GM12873 (cell line): ENCODE results near the gene USP13.

ENCODE experiments used
- TF ChIP-seq, protein P1 (sequence below): IDR thresholded peaks from 2 replicates; pipeline ENCODE4 v1.5.1; 2012; ENCODE audit warnings: low read depth, mild to moderate bottlenecking, moderate library complexity, low read length, control low read depth; ENCODE audit not compliant: insufficient read depth; ENCODE audit errors: missing control alignments

The USP13 gene

DNA sequence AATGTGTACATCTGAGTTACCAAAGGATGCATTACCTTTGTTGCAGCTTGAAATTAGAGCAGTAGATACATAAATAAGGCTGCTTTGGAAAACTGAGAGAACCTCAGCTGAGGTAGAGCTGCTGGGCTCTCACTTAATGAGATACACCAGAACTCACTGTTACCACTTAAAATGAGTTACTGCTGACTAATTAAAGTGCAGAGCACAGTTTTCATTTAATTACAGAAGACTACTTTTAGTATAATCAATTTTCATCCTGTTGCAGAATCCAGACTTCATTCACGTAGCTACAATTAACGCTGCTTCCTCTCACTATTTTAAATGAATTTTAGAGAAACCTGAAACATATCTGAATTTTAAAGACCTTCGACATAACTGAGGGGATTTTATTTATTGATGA, 169.5 kb downstream of the USP13 start:
- TF ChIP-seq, protein P1, sequence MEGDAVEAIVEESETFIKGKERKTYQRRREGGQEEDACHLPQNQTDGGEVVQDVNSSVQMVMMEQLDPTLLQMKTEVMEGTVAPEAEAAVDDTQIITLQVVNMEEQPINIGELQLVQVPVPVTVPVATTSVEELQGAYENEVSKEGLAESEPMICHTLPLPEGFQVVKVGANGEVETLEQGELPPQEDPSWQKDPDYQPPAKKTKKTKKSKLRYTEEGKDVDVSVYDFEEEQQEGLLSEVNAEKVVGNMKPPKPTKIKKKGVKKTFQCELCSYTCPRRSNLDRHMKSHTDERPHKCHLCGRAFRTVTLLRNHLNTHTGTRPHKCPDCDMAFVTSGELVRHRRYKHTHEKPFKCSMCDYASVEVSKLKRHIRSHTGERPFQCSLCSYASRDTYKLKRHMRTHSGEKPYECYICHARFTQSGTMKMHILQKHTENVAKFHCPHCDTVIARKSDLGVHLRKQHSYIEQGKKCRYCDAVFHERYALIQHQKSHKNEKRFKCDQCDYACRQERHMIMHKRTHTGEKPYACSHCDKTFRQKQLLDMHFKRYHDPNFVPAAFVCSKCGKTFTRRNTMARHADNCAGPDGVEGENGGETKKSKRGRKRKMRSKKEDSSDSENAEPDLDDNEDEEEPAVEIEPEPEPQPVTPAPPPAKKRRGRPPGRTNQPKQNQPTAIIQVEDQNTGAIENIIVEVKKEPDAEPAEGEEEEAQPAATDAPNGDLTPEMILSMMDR = no peak

DNA sequence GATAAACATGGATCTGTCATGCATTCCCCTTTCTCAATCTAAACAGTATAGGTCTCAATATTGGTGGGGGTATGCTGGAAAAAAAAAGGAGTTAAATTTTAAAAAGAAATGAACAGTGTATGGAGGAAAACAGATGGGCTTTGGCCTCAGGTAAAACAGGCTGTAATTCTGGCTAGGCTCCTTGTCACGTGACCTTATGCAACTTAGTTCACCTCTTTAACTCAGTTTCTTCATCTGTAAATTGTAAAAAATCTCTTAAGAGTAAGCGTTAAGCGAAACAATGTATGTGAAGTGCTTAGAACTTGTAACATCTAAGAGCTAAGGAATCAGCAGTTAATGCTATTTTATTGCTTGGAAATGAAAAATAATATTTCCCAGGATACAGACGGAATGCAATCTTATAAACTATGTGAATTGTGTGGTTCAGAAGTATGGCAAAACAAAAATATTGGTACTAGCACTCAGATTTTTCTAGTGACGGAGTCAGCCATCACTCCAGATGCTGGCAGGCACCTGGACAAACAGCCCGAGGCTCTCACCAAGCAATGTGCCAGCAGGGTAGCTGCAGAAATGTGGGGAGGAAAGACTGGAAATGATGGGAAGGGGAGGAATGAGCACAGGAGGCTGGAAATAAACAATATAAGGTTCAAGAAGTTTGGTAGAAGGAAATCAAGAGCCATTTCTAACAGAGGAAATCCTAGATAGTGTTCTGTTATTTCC, 172.8 kb downstream of the USP13 start:
- TF ChIP-seq, protein P1 = no peak

GRCh38 chr3:179826247-179826637, 173.4 kb downstream of the USP13 start:
- TF ChIP-seq, protein P1 = no peak

DNA sequence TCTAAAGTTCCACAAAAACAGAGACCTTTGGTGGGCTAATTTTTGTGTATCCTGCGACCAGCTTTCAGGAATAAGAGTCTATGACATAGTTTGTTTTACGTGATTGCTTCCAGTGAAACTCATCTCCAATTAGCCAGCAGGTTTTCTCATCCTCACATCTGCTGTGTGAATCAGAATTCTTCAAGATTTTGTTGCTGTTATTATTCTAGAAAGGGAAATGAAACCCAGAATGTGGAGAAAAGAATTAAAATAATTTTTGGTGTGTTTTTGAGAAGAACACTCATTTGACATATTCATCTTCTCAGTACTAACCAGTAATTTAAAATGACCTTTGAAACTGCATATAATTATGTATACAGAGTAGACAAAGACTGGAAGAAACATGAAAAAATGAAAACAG, 175.9 kb downstream of the USP13 start:
- TF ChIP-seq, protein P1 = no peak

- TF ChIP-seq, protein P1 = no peak
Measured at GRCh38 chr3:179829401-179829800, 176.6 kb downstream of the USP13 start.

DNA sequence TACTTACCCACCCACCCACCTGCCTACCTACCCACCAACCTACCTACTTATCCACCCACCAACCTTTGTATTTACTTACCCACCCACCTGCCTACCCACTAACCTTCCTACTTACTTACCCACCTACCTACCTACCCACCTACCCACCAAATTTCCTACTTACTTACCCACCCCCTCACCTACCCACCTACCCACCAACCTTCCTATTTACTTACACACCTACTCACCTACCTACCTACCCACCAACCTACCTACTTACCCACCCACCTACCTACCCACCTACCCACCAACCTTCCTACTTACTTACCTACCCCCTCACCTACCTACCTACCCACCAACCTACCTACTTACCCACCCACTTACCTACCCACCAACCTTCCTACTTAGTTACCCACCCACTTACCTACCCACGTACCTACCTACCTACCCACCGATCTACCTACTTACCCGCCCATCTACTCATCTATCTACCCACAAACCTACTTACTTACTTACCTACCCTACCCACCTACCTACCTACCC, 179.6 kb downstream of the USP13 start:
- TF ChIP-seq, protein P1 = no peak

- TF ChIP-seq, protein P1 = no peak
Measured at GRCh38 chr3:179833294-179833693, 180.5 kb downstream of the USP13 start.
